Frontal cortex (tissue), 4 donors: Measurements from ENCODE around the gene CLCN4. TPM values are rescaled to one million over a fixed set of nuclear protein-coding genes. Genes with fewer than 3 reads are reported as not detected.

ENCODE experiments used
- DNase-seq, 2 donors: peaks; one replicate each; pipeline ENCODE4 v3.0.0; 2012; ENCODE audit warnings: low spot score in 2 of 2
- FAIRE-seq: peaks from 2 replicates; lab custom pipeline; 2012; peaks lifted over from hg19 to GRCh38; lab: Jason Lieb, UNC
- total RNA-seq: library from RNA; depleted of rRNA; stranded (reverse); fragments of >200 nt; gene quantifications from one replicate; pipeline ENCODE4 v1.2.3, GENCODE V29; 2014
- donor health status: control.
- donor health status: control.
- donor health status: control.

Gene CLCN4
- total RNA-seq, 1 donor from 2014 or later, result 84.8 TPM

DNA sequence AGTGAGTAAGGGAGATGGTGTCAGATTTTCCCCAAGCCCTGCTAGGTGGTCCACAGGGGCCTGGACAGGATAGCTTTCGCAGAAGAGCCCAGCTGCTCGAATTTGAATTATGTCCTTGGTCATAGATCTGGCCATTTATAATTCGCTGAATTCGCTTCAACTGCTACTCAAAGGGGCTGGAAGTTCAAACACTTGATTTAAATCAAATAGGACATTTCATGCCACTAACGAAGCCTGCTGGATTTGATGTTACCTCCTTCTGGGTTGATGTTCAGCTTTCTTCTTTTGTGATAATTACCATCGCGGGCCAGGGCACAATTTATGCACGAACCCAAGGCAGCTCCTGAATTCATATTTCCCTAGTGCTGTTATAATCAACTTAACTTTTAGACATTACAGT is 67.0 kb downstream of the CLCN4 start:
- no peak for DNase-seq
- FAIRE-seq, result no peak

DNA sequence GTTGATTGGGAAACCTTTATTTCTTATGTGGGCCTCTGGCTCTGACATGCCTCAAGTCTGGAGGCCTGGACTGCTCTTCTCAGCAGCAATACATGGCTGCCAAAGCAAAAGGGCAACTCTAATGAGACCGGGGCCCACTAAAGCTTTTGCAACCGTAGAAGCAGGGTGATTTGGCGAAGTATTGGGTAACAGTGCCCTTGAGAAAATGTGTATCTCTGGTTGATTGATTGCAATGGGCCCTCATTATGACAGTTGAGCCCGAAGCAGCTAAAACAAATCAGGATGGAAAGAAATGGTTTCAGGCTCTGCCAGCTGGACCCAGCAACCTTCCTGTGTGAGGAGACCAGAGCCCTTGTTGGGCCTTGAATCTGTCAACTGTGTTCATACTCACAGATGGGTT is 73.4 kb downstream of the CLCN4 start:
- no peak for FAIRE-seq
- DNase-seq, result no peak

DNA sequence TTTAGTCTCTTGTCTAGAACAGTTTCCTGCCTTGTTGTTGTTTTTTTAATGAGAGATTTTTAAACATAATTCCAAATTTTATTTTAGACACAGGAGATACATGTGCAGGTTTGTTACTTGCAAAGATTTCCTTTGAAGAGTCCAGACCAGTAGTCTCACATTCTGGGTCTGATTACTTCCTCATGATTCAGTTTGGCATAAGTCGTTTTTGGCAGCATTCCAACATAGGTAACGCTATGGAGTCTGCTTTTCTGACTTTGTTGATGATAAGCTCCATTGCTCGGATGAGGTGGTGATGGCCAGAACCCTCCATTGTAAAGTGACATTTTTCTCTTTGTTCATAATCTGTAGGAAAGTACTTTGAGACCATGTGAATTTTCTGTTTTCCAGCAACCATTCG is 74.7 kb downstream of the CLCN4 start:
- no peak for DNase-seq
- FAIRE-seq, result no peak

DNA sequence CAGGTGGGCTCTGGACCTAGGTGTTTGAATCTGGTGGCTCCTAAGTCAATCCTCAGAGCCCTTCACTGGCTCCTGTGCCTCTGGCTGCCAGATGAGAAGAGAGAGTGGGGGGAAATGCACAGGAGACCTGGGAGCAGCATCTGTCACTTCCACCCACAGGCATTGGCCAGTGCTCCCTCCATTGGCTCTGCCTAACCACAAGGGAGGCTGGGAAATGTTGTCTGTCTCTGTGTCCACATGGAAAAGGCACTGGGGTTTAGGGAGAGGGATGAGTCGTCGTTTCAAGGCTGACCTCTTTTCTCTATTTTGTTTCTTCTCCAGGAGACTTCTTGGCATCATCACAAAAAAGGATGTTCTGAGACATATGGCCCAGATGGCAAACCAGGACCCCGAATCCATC is 76.4 kb downstream of the CLCN4 start:
- FAIRE-seq, result no peak
- no peak for DNase-seq

DNA sequence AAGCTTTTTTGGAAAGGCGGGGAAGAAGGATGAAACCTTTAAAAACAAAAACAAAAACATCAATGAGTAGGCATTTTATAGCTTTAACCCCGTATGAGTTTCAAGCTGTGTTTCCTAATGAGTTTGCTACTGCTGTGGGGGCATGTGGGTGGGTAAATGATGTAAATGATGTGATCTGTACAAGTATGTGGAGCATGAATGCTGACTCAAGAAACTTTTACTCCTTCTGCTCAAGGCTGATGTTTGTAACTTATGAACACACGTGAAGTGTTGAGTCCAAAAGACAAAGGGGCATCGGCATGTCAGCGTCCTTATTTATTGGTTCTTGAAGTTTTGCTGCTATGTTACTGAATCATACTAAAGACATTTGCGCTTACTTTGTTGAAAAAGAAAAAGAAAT is 76.9 kb downstream of the CLCN4 start:
- no peak for FAIRE-seq

DNA sequence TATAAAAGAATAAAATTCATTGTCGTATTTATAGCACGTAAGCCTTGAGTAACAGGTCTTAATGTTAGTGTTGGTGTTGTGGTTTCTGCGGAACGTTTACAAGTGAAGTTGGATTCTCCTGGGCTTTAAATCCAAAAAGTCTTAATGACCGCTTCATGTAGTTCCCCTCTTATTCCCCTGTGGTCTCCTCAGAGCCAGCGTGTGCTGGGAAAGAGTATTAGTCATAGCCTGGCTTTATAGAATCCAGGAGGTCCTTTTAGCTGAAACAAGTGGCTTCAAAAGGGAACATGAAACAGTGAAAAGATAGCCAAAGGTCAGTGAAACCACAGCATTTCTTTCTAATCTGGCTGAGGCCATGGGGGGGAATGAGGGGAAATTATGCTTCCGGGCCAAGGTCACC is 79.1 kb downstream of the CLCN4 start:
- no peak for DNase-seq
- no peak for FAIRE-seq

More for the DNA sequence above, 76.9 kb downstream of the CLCN4 start:
- DNase-seq, result no peak

DNA sequence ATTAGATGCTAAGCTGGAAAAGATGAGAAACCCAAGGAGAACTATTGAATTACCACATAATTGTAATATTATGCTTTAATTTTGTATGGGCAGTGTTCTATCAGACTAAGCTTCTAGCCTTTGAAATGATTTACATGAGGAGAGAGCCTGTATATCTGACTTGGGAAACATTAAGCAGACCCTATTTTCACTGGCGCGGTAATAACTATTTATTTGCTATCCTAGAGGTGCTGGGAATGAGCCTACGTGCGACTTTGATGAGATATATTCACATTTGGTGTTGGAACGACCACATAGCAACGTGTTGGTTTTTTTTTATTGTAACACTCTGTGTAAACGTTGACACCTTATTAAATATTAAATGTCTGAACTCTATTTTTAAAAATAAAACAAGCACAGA is 80.5 kb downstream of the CLCN4 start:
- no peak for DNase-seq
- FAIRE-seq, result no peak

DNA sequence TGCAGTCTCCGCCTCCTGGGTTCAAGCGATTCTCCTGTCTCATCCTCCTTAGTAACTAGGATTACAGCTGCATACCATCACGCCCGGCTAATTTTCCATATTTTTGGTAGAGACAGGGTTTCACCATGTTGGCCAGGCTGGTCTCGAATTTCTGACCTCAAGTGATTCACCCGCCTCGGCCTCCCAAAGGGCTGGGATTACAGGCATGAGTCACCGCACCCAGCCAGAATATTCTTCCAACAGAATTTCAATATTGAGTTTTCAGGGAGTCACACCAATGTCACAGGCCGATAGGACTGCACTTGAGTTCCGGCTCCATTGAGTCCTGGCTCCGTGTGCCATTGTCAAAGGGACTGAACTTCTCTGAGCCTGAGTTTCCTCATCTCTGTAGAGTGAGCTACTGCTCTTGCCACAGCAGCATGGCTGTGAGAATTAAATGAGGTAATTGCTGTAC is 82.9 kb downstream of the CLCN4 start:
- FAIRE-seq, result no peak

DNA sequence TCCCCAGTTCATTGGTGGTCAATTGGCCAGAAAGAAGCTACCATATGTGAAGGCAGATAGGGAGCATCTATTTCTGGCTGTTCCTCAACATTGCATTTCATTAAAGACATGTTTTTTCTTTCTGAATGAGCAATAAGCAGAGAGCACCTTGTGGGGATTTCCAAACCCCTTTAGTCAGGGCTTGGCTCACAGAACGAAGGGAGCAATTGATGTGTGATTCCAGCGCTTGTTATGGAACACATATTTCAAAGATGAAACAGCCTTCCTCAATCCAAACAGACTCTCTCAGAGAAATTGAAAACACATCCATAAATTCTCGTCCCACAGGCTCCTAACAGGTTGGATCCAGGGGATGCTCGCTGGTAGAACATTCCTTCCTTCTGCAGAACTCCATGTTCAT is 84.1 kb downstream of the CLCN4 start:
- DNase-seq (no peak), FAIRE-seq (no peak)

More for the DNA sequence above, 82.9 kb downstream of the CLCN4 start:
- no peak for DNase-seq

DNA sequence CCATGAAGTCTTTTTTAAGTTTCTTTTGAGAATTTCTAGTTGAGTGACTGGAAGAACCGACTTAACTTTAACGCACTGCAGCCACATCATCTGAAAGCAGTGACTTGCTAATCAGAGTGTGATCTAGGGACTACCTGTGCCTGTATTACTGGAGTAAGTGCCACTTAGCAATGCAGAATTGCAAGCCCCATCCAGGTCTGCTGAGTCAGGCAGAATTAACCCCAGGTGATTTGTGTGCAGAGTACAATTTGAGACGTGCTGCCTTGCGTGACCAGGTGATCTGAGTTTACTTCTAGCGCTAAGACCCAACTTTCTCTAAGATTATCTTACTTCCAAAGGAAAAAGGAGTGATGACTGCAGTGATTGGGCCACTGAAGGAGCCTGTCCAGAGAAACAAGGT is 85.3 kb downstream of the CLCN4 start:
- DNase-seq, result no peak
- no peak for FAIRE-seq

DNA sequence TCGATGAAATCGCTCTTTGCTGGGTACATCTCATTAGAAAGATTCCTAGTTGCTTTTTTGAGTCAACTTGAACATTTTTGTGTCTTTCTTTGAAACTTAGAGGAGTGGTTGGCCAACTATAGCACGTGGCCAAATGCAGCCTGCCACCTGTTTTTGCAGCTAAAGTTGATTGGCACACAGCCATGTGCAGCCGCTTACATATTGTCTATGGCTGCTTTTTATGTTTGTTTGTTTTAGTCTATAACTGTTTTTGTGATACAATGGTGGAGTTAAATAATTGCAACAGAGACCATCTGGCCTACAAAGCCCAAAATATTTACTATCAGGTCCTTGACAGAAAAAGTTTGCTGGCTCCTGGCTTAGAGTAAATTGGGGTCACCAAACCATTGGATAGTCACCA is 86.3 kb downstream of the CLCN4 start:
- no peak for FAIRE-seq
- no peak for DNase-seq

DNA sequence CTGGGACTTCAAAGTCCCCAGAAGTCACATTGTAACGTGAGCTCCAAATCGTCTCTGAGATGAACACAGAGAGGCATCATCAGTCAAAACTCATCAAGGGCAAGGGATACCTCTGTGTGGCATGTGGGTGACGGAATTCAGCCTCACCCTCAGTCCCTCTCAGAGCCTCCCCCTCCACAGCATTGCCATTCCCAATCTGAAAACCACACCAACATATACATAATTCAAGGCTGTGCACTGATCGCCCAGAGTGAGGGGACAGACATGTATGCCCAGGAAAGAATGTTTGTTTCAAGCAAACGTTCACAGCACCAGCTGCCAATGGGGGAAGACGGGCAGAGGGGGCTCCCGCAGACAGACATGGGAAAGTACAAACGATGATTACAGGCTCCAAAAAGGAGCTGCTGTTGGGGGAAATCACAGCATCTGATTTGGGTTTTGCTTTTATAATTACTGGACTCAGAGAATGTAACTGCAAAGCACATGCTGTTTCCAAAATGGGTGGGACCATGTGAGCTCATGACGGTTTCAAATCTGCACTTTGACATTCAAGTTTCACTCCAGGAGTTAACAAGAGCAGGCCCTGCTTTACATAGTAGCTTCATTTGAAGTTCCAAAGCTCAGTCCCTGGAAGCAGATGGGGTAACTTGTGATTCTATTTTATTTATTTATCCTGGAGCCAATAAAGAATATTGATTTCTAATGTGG is 88.3 kb downstream of the CLCN4 start:
- FAIRE-seq (no peak), DNase-seq (no peak)

DNA sequence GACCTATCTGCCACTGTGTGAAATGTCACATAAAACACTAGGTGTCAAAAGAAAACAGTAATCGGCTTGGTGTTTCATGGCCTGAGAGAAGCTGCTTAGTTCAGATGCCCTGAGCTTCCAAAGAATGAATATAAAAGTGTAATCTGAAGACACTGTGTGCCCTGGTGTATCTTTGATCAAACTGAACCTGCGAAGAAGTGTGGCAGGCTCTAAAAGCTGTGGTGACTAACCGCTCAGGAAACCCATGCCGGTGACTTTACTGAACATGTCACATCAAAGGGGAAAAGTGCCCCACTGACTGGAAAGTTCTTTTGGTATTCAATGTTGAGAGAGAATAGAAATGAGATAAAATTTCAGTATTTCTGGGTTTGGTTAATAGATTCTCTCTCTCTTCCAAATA is 89.1 kb downstream of the CLCN4 start:
- FAIRE-seq, result no peak
- no peak for DNase-seq

DNA sequence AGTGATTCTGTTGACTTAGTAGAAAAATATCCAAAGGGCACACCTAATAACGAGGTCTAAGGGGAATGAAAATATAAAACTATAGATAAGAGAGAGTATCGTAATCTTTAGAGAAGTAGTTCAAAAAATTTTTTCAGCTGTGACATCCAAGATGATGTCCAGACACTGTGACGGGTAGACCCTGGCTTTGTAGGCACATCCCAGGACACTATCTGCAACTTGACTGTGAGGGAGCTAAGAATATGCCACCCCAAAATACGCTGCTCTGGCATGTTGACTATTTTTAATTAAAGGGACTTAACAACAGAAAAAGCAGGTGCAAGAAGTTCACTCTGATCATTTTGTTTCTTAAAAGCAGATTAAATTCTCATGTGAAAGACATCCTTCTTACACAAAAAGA is 89.5 kb downstream of the CLCN4 start:
- DNase-seq (no peak), FAIRE-seq (no peak)

DNA sequence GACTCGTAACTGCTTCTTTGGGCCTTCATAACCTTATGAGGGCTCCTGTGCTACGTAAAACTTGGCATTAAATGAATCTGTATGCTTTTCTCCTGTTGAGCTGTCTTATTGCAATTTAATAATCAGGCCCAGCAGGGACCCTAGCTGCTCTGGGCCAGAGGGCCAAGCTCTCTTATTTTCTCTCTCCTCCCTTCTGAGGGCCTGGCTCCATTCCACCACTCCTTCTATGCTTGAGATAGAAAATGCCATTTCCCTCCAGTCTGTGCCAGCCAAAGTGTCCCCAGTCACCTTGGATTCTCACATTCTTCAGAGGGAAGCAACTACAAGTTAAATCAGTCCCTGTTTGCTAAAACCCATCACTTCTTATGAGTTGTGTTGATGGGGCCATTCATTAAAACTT is 90.1 kb downstream of the CLCN4 start:
- FAIRE-seq, result no peak
- DNase-seq, result no peak

DNA sequence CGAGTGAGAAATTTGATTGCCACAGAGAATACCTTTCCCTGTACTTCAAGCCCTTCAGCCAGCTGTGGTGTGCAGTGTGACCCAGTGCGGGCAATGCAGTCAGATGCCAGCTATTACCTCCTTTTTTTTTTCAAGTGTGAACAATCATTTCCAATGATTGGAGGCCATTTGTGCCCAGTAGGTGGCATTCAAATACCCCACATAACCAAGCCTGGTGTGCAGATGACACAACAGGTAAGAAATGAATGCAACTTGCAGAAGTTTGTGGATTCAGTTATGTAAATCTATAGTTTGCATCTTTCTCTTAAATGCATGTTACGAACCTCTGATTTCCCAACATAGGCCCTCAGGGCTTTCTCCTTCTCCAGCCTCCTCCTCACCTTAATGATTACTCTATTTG is 98.0 kb downstream of the CLCN4 start:
- DNase-seq, result no peak
- no peak for FAIRE-seq

DNA sequence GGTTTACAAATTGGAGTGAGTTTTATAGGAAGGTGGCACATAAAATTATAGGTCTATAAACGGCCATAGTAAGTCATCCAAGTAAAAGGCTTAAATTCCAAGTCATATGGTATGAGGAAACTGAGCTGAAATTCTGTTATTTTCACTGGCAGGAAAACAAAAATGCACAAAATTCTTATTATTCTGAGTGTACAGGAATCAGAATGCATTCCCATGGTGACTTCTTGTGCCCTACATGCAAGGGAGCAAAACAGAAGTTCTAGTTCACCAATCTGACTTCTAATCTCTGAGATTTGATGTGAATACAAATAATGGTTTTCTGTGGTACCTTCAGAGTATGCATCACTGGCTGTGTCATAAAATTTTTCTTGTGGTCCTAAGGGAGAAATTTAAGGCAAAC is 102.9 kb downstream of the CLCN4 start:
- no peak for DNase-seq
- FAIRE-seq, result no peak

DNA sequence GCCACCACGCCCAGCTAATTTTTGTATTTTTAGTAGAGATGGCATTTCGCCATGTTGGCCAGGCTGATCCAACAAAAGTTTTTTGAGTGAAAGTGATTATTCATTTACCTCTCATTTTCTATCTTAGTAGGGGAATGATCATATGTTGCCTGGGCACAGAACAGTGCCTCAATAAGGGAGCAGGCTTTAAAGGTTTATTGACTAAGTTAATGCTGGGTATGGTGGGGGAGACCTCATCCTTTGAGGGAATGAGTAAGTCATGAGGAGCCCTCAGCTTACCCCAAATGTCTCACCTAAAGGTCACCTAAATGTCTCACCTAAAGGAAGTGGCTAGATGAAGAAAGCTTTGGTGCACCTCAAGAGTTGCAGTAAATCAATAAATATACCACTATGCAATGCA is 109.0 kb downstream of the CLCN4 start:
- FAIRE-seq (no peak), DNase-seq (no peak)

DNA sequence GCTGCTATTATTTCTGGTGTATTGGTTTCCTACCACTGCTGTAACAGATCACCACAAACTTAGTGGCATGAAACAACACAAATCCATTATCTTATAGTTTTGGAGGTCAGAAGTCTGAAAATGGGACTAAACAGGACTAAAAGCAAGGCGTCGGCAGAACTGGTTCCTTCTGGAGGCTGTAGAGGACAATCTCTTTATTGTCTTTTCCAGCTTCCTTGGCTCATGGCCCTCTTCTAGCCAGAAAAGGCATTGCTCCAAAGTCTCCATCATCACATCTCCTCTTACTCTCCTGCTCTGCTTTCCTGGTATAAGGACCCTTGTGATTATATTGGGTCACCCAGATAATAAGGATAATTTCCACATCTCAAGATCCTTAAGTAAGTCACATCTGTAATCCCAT is 121.9 kb downstream of the CLCN4 start:
- DNase-seq (no peak), FAIRE-seq (no peak)

DNA sequence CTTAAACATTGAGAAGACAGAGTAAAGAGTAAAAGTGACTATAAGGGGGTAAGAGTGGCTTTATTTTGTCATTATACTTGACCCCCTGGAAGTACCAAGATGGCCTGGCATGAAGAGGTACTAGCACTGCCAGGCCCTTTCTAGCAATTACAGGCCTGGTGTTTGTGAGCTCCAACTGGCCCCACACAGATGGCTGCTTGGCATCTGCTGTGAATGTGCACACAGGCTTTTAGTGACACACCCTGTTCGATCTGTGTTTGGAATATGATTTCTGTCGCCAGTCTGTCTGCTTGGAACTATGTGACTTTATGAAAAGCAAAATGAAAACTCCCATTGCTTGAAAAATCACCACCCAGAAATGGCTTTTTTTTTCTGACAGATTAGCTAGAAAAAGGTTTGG is 123.3 kb downstream of the CLCN4 start:
- FAIRE-seq, result no peak
- DNase-seq, result no peak

DNA sequence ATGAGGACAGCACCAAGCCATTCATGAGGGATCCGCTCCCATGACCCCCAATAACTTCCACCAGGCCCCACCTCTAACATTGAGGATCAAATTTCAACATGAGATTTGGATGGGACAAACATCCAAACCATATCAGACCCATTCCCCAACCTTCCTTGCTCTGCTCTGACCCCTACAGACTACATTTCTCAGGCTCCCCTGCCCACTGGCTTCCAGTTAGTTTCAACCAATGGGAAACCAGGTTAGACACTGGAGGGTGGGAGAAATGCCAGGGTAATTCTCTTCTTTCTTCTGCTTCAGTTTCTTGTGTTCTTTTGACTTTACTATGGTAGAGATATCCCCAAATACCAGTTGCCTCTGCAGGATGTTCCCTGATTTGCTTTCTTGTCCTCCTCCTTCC is 125.7 kb downstream of the CLCN4 start:
- FAIRE-seq, result no peak
- no peak for DNase-seq

DNA sequence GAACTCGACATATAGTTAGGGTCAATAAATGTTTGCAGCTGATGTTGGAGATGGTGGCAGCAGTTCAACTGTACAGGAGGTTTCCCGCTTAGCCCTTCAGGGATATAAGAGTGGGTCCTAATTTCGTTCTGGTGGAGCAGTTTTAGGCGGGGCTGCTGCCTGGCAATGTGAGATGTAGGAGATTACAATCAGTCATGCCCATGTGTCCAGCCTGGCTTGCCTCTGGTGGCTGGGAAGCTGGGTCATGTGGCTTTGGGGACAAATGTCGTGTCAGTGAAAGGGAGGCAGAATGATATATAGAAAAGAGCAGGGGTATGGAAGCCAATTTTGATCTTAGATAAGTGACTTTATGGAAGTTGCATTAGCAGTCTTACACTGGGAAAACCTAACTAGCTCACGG is 129.4 kb downstream of the CLCN4 start:
- FAIRE-seq, result no peak
- no peak for DNase-seq
